ENCODE measurements around the gene LRBA. TPM values are rescaled to one million over a fixed set of nuclear protein-coding genes. Genes with fewer than 3 reads are reported as not detected.

The LRBA gene
- total and polyA plus RNA-seq, 9 of the 15 experiments (the other 6 are each of a cell fraction or from before 2014, with no cell fraction given): 24.2 to 88.7 (median 59.7) TPM

DNA sequence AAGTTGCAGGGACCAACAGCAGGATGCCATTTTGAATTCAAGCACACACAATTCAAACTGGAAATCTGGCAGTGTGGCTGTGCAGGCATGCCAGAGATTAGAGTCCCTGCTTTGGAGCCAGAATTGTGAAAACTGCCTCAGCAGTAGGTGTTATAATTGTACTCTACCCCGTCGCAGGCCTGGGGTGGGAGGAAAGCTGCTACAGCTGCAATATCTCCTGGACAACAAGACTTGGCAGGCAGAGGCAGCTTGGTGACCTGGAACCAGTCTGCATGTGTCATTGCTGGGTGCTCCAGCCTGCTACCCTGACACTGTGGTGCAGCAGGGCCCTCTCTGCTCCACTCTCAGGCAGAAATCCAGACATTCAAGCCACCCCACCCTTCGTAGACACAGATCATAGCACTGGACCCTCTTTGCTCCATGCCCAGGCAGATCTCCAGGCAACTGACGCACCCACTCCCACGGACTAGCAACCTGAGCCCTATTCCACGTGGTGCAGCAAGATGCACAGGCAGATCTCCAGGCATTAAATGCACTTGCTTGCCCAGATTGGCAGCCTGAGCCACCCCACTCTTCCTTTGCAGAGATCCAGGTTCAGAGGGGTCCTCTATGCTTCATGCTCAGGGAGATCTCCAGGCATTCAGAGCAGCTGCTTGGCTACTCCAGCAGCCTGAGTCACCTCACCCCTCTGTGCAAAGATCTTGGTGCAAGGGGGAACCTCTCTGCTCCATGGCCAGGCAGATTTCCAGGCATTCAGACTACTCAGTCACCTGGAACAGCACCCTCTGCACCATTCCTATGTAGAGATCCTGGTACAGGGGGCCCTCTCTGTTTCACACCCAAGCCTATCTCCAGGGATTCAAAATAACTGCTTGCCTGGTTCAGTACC lies 140.5 kb downstream of the LRBA start (continued):
- TF ChIP-seq YY1 (IDR thresholded peaks at IDR 0.05; ENCODE audit: borderline replicate concordance in 1 of 3, control insufficient read depth in 1 of 3, extremely low read depth in 1 of 3, insufficient read depth in 3 of 3, insufficient read length in 1 of 3, insufficient replicate concordance in 2 of 3, low read depth in 1 of 3, low read length in 2 of 3) (no peak), ERF (CRISPR knock-in tag; IDR thresholded peaks at IDR 0.05) (no peak)
- TF ChIP-seq, protein P1, sequence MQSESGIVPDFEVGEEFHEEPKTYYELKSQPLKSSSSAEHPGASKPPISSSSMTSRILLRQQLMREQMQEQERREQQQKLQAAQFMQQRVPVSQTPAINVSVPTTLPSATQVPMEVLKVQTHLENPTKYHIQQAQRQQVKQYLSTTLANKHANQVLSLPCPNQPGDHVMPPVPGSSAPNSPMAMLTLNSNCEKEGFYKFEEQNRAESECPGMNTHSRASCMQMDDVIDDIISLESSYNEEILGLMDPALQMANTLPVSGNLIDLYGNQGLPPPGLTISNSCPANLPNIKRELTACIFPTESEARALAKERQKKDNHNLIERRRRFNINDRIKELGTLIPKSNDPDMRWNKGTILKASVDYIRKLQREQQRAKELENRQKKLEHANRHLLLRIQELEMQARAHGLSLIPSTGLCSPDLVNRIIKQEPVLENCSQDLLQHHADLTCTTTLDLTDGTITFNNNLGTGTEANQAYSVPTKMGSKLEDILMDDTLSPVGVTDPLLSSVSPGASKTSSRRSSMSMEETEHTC (IDR thresholded peaks at IDR 0.05): no peak

DNA sequence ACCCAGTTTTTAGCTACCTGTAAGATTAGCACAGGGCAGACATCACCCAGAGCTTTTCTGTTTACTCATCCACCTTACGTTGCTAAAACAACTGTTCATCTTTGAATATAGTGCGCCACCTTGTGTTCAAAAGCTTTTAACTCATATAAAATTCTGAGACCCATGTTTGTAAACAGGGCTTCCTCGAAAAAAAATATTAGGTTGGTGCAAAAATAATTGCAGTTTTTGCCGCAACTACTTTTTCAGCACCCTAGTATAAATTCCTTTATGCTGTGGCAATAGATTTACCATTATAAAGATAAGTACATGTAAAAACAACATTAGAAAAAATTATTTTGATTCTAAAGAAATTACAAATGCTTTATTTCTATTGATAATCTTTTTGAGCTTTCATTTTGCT lies 147.9 kb downstream of the LRBA start:
- Histone ChIP-seq H3K27ac (ENCODE audit: extremely low read depth, low read depth, low read length) (no peak overlapping the region), H3K79me2 (ENCODE audit: control insufficient read depth, insufficient read depth, low read length) (no peaks in the 10 kb centered on the region), H4K20me1 (replicated peaks; ENCODE audit: control insufficient read depth, insufficient read depth, low read length) (no peaks in the 10 kb centered on the region), H3K4me1 (replicated peaks in 1 of 2; ENCODE audit: control insufficient read depth in 2 of 2, insufficient read depth in 2 of 2, low read length in 2 of 2) (no peaks in the 10 kb centered on the region), H3K4me2 (ENCODE audit: insufficient read depth, low read length) (no peak overlapping the region), H3K36me3 (ENCODE audit: control insufficient read depth, insufficient read depth, low read length) (peaks cover 23% of the 10 kb centered on the region; the same call in 2 of the 3 replicates), H3K4me3 (no peak overlapping the region), H3K9ac (ENCODE audit: insufficient read depth in 1 of 2, low read depth in 2 of 2, low read length in 2 of 2) (no peak overlapping the region), H3K9me3 (replicated peaks; ENCODE audit: control insufficient read depth, insufficient read depth, low read depth, low read length) (no peaks in the 10 kb centered on the region), H2AFZ (ENCODE audit: low read depth, low read length) (no peak overlapping the region), H3K27me3 (ENCODE audit: control insufficient read depth in 2 of 2, insufficient read depth in 2 of 2, low read length in 2 of 2) (no peaks in the 10 kb centered on the region), H3K9me1 (ENCODE audit: control insufficient read depth, insufficient read depth, low read length) (no peaks in the 10 kb centered on the region)
- DNase-seq (ENCODE audit: extremely low read depth in 1 of 4, low spot score in 3 of 4): peak; percentile 44 to 86 (median 62)
- in situ Hi-C loops (cut with MboI): loop anchor here (10.0 to 25.0 kb wide), 2 partner anchors 572 to 855 kb away; no protein-coding TSS in a partner anchor
- WGBS (ENCODE audit: insufficient coverage, low coverage, missing lambda C conversion rate): 6% methylated on average over 4 of the region's 4 CpGs
- ChIA-PET CTCF (ENCODE audit: low intra/inter-chr PET ratio) (interaction anchor here (0.5 to 2.7 kb wide), 9 partner anchors 11 to 886 kb away, joined by 3 to 27 read pairs (median 4); no protein-coding TSS in a partner anchor), POLR2A (interaction anchor here (0.7 to 0.9 kb wide), 2 partner anchors 63 to 564 kb away, joined by 3 read pairs; no protein-coding TSS in a partner anchor)
- intact Hi-C loops (cut with micrococcal nuclease): loop anchor here (1.0 to 10.0 kb wide), 4 partner anchors 95 to 620 kb away; no protein-coding TSS in a partner anchor
- no TSS peak for BruUV-seq (replicated peaks)
- peak; percentile 68 for FAIRE-seq
- peak; percentile 93 for ATAC-seq
- no peak for TF ChIP-seq KLF6 (CRISPR knock-in tag; IDR thresholded peaks at IDR 0.05; ENCODE audit: borderline replicate concordance)
- TF ChIP-seq, protein P2, sequence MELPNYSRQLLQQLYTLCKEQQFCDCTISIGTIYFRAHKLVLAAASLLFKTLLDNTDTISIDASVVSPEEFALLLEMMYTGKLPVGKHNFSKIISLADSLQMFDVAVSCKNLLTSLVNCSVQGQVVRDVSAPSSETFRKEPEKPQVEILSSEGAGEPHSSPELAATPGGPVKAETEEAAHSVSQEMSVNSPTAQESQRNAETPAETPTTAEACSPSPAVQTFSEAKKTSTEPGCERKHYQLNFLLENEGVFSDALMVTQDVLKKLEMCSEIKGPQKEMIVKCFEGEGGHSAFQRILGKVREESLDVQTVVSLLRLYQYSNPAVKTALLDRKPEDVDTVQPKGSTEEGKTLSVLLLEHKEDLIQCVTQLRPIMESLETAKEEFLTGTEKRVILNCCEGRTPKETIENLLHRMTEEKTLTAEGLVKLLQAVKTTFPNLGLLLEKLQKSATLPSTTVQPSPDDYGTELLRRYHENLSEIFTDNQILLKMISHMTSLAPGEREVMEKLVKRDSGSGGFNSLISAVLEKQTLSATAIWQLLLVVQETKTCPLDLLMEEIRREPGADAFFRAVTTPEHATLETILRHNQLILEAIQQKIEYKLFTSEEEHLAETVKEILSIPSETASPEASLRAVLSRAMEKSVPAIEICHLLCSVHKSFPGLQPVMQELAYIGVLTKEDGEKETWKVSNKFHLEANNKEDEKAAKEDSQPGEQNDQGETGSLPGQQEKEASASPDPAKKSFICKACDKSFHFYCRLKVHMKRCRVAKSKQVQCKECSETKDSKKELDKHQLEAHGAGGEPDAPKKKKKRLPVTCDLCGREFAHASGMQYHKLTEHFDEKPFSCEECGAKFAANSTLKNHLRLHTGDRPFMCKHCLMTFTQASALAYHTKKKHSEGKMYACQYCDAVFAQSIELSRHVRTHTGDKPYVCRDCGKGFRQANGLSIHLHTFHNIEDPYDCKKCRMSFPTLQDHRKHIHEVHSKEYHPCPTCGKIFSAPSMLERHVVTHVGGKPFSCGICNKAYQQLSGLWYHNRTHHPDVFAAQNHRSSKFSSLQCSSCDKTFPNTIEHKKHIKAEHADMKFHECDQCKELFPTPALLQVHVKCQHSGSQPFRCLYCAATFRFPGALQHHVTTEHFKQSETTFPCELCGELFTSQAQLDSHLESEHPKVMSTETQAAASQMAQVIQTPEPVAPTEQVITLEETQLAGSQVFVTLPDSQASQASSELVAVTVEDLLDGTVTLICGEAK (IDR thresholded peaks at IDR 0.05): peak; percentile 66
- TF ChIP-seq, protein P2 (CRISPR knock-in tag; IDR thresholded peaks at IDR 0.05): no peak

Measured in K562 (cell line).